DMS53 (cell line): ENCODE measurements around the gene PIAS2.

Source experiments
- DNase-seq: peaks from one replicate; lab custom pipeline; 2025; lab: John Stamatoyannopoulos, UW

The PIAS2 gene

DNA sequence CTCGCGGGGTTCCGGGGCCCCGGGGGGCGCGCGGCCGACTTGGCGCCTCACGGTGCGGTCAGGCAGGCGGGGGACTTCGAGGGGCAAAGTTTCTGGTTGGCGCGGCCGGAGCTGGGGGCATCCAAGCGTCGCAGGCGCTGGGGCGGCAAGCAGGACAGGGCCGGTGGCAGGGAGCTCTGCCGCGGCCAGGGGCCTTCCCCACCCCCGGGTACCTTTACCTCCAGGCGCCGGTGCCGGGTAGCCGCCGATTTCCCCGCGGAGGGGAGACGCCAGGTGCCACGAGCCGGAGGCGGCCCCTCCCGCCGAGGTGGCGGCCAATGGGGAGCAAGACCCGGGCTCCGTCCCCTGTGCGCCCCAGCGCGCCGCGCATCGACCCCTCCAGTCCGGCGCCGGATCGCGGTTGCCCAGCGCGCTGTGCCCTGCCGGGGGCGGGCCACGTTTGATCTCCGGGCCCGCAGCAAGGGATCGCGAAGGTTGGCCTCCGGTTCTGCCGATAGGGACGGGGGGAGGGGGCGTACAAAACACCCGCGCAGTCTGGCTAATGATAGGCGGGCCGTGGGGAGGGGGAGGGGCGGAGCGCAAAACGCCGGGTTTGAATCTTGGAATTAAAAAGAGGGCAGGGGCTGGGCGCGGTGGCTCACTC is 160.6 kb downstream of the PIAS2 start, which contains the start of gene ST8SIA5:
TSS of gene ST8SIA5 (minus strand) at position 495 of the 643 bp plus-strand sequence. CDS start 545 bp downstream, outside the sequence.
- peak; percentile 92 for DNase-seq

DNA sequence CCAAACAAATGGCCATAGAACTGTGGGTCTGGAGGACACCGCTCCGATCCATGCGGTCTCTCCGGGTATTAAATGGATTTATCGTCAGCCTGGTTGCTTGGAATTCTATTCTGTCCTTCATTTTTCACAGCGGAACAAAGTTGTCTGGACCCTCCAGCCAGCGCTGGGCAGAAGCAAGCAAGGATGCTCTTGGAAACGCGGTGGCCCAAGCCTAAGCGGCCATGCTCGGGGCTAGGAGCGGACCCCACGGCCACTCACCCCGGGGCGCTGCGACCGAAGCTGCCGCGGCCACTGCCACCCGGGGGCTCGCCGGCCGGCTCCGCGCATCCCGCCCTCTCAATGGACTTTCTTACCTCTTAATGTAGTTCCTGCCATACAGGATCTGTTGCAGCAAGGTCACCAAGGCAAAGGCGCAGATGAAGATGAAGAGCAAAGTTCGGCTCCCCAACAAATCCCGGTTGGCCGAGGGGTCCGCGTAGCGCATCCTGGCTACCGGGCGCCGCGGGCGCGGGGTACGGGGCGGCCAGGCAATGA is 161.2 kb downstream of the PIAS2 start:
- DNase-seq: peak; percentile 69

DNA sequence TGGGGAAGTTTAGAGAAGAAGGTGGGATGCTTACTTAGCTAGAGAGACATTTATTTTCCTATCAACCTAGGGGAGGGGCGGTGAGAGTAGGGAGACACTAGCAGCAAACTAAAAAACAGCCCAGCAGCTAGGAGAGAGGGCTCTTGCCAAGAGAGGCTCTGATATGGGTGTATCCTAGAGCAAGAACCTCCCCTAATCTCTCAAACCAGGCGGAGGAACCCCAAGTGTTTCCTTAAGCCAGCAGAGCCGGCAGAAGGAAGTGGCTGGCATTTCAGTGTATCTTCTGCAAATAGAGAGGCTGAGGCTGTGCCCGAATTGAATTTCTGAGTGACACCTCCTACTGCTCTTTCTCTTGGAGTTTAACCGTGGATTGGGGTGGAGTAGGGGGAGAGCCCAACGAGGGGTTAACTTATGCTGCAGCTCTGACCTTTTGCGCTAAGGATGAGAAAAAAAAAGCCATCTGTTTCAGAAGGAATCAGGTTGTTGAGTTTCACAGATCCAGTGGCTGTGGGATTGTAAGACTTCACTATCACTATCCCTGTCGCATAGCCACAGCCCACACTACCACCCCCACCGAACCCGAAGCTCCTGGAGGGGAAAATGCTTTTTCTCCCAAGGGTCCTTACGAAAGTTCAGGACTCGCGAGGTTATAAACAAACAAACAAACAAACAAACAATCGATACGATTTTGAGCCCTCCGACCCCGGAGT is 161.8 kb downstream of the PIAS2 start:
- DNase-seq: peak; percentile 66

DNA sequence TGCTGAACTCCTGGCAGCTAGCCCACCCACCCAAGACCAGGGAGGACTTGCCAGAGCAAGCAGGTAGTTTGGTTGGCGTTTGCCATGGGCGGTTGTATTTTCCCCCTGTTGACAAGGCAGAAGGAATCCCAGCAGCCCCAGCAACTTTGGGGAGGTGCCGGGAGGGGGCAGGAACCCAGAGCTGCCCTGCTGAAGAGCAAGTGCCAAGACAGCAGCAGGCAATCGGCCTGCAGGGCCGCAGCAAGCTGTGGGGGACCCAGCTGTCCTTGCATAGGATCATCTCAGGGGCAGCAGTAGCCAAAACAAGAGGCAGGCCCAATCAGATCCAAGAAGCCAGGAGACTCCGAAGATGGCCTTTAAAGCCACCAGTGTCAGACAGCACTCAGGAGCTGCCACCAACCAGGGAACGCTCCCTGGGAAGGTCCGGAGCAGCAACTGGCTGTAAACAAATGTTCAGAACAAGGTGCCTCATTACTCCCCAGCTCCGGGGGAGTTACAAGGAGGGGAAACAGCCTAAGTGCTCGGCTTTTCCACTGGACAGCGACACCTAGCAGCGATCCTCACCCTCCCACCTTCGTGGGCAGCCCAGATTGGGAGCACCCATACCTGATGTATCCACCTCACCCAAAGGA is 162.5 kb downstream of the PIAS2 start:
- no peak for DNase-seq

DNA sequence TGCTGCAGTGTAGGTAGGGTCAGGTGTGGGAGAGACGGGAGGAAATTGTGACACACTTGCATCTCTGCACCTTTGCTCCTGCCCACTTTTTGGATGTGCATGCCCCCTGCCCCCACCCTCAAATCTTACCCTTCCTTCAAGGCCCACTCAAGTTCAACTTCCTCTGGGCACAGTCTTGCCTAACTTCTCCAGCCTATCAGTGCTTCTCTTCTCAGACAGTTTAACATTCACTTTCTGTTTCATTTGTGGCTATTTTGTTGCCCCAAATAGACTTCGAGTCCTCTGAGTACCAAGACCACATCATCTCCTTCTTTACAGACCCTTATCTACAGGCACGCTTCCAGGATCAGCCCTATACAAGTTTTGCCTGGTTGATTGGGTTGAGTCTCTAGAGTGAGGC is 163.1 kb downstream of the PIAS2 start:
- DNase-seq: no peak
